HCT116 (cell line): Measurements from ENCODE around the gene ABL2.

ENCODE experiments used
- CBX3 ChIP-seq: IDR thresholded peaks from 2 replicates; pipeline ENCODE4 v1.6.1; 2012; ENCODE audit warnings: low read depth
- CTCF ChIP-seq, 3 experiments: fragments of 200-600 bp in 1 of 3; sonication (generic) in 1 of 3; IDR thresholded peaks in 2 of 3; conservative IDR thresholded peaks in 1 of 3; 2 replicates each; pipeline ENCODE4 v1.5.1; 2012 to 2017; ENCODE audit warnings: low read depth in 2 of 3, low read length in 2 of 3, antibody characterized with exemption in 1 of 3, borderline replicate concordance in 1 of 3, control low read depth in 1 of 3, mild to moderate bottlenecking in 1 of 3, mixed read lengths in 1 of 3, mixed run types in 1 of 3, moderate library complexity in 1 of 3; ENCODE audit not compliant: insufficient read depth in 1 of 3
- EGR1 ChIP-seq: IDR thresholded peaks from 2 replicates; pipeline ENCODE4 v1.6.1; 2012; ENCODE audit warnings: low read depth
- ELF1 ChIP-seq: IDR thresholded peaks from 2 replicates; pipeline ENCODE4 v1.6.1; 2012; ENCODE audit warnings: low read depth, borderline replicate concordance
- EZH2 ChIP-seq: fragments of 200-600 bp; sonication (generic); IDR thresholded peaks from 2 replicates; pipeline ENCODE4 v1.6.1; 2017; ENCODE audit warnings: antibody characterized with exemption, mixed run types
- FOSL1 ChIP-seq: IDR thresholded peaks from 2 replicates; pipeline ENCODE4 v1.6.1; 2012; ENCODE audit warnings: low read depth
- POLR2A ChIP-seq: IDR thresholded peaks from 2 replicates; pipeline ENCODE4 v1.7.0; 2011; ENCODE audit warnings: borderline replicate concordance; ENCODE audit not compliant: insufficient read depth, insufficient read length; ENCODE audit errors: extremely low read depth
- POLR2AphosphoS5 ChIP-seq: IDR thresholded peaks from 2 replicates; pipeline ENCODE4 v1.6.1; 2011; ENCODE audit warnings: mild to moderate bottlenecking, low read depth, low read length, moderate library complexity
- REST ChIP-seq: IDR thresholded peaks from 2 replicates; pipeline ENCODE4 v1.6.1; 2012; ENCODE audit warnings: low read depth
- SP1 ChIP-seq: IDR thresholded peaks from 2 replicates; pipeline ENCODE4 v1.6.1; 2012; ENCODE audit warnings: low read depth
- YY1 ChIP-seq: IDR thresholded peaks from 2 replicates; pipeline ENCODE4 v1.6.1; 2011; ENCODE audit warnings: low read length, low read depth, moderate library complexity, mild to moderate bottlenecking; ENCODE audit not compliant: insufficient replicate concordance; ENCODE audit errors: extremely low read depth

- TF ChIP-seq CTCF (IDR thresholded peaks at IDR 0.05 in 2 of 3, conservative IDR thresholded peaks at IDR 0.05 in 1 of 3; ENCODE audit: borderline replicate concordance in 1 of 3, insufficient read depth in 1 of 3, low read depth in 2 of 3, low read length in 2 of 3): no peak
- no peak for TF ChIP-seq EZH2
- TF ChIP-seq POLR2AphosphoS5: no peak
- TF ChIP-seq ELF1: no peak
- no peak for TF ChIP-seq EGR1
- TF ChIP-seq POLR2A: no peak
- TF ChIP-seq YY1: no peak
- TF ChIP-seq FOSL1: no peak
- no peak for TF ChIP-seq SP1
- TF ChIP-seq REST: no peak
- no peak for TF ChIP-seq CBX3
These were observed 73.9 kb downstream of the ABL2 start for GRCh38 chr1:179155615-179156014.
